Endothelial cell of umbilical vein (primary cell): ENCODE data around the gene HNRNPA1L2. TPM values are rescaled to one million over a fixed set of nuclear protein-coding genes. Genes with fewer than 3 reads are reported as not detected.

Experiments used
- BruUV-seq: library from RNA; stranded (reverse); fragments of 400-500 nt; replicated peaks from 2 replicates; lab custom pipeline; 2021; lab: Mats Ljungman, UMichigan
- CTCF ChIA-PET: fragments of 300-600, 350-600 bp; sonication (Branson Sonifier 250); formaldehyde crosslinking; loops from one replicate; lab custom pipeline; 2021; ENCODE audit warnings: antibody characterized with exemption, inconsistent platforms; lab: Charles Lee
- POLR2A ChIA-PET: fragments of 300-600, 350-600 bp; sonication (Branson Sonifier 250); formaldehyde crosslinking; loops from one replicate; lab custom pipeline; 2021; ENCODE audit warnings: antibody characterized with exemption, inconsistent platforms; lab: Charles Lee
- DNase-seq: peaks from one replicate; pipeline ENCODE4 v3.0.0-alpha.2; 2011; ENCODE audit warnings: low read depth, low spot score
- FAIRE-seq: peaks from 2 replicates; lab custom pipeline; 2011; peaks lifted over from hg19 to GRCh38; lab: Jason Lieb, UNC
- H2AFZ ChIP-seq: 2 replicates; pipeline ENCODE4 v1.6.0; 2012; ENCODE audit warnings: low read depth, low read length, control low read depth, inconsistent platforms
- H3K27ac ChIP-seq: 2 replicates; pipeline ENCODE4 v1.5.1; 2011; ENCODE audit warnings: low read depth, mild to moderate bottlenecking, control low read depth, low read length, moderate library complexity; ENCODE audit not compliant: insufficient read depth
- H3K27me3 ChIP-seq, 2 experiments: 2 replicates each; pipeline versions ENCODE4 v1.6.0 to v1.6.1; 2011; ENCODE audit warnings: low read length in 2 of 2, mixed read lengths in 1 of 2; ENCODE audit not compliant: control insufficient read depth in 2 of 2, insufficient read depth in 2 of 2
- H3K36me3 ChIP-seq, 2 experiments: 2 replicates in 1 of 2; 3 replicates in 1 of 2; pipeline ENCODE4 v1.5.1; 2011; ENCODE audit warnings: low read length in 2 of 2, mild to moderate bottlenecking in 1 of 2, moderate library complexity in 1 of 2; ENCODE audit not compliant: control insufficient read depth in 2 of 2, insufficient read depth in 2 of 2; ENCODE audit errors: extremely low read depth in 1 of 2
- H3K4me1 ChIP-seq: 3 replicates; pipeline ENCODE4 v1.5.1; 2011; ENCODE audit warnings: mild to moderate bottlenecking, low read length; ENCODE audit not compliant: control insufficient read depth, insufficient read depth; ENCODE audit errors: extremely low read depth
- H3K4me2 ChIP-seq: 2 replicates; pipeline ENCODE4 v1.6.1; 2011; ENCODE audit warnings: low read length, control low read depth, mixed read lengths; ENCODE audit not compliant: insufficient read depth
- H3K4me3 ChIP-seq, 3 experiments: fragments of 200-600 bp in 1 of 3; sonication (generic), shearing (Covaris generic) in 1 of 3; replicated peaks in 1 of 3; 2 replicates each; pipeline ENCODE4 v1.5.1; 2011 to 2016; ENCODE audit warnings: control low read depth in 3 of 3, low read length in 3 of 3, mild to moderate bottlenecking in 2 of 3, inconsistent platforms in 1 of 3, low read depth in 1 of 3, moderate library complexity in 1 of 3; ENCODE audit not compliant: insufficient read depth in 1 of 3
- H3K79me2 ChIP-seq: 2 replicates; pipeline ENCODE4 v1.6.0; 2012; ENCODE audit warnings: low read length, inconsistent platforms; ENCODE audit not compliant: control insufficient read depth, insufficient read depth
- H3K9ac ChIP-seq: replicated peaks from 2 replicates; pipeline ENCODE3; 2011; ENCODE audit warnings: low read length, control low read depth; ENCODE audit not compliant: insufficient read depth; ENCODE audit errors: extremely low read depth
- H3K9me1 ChIP-seq: replicated peaks from 3 replicates; pipeline ENCODE4 v1.6.0; 2011; ENCODE audit warnings: mild to moderate bottlenecking, low read length; ENCODE audit not compliant: control insufficient read depth, insufficient read depth; ENCODE audit errors: extremely low read depth
- H3K9me3 ChIP-seq: replicated peaks from 2 replicates; pipeline ENCODE4 v1.5.1; 2012; ENCODE audit warnings: low read length, inconsistent platforms; ENCODE audit not compliant: control insufficient read depth, insufficient read depth
- H4K20me1 ChIP-seq: replicated peaks from 2 replicates; pipeline ENCODE3; 2011; ENCODE audit warnings: mild to moderate bottlenecking, low read length; ENCODE audit not compliant: control insufficient read depth, insufficient read depth; ENCODE audit errors: extremely low read depth
- GATA2 ChIP-seq: IDR thresholded peaks from 2 replicates; pipeline ENCODE4 v1.7.0; 2011; ENCODE audit warnings: low read depth, mild to moderate bottlenecking, moderate library complexity, mixed read lengths, low read length; ENCODE audit not compliant: insufficient read length, insufficient read depth
- POLR2A ChIP-seq: IDR thresholded peaks from 2 replicates; pipeline ENCODE4 v1.6.1; 2012; ENCODE audit warnings: low read depth, mild to moderate bottlenecking, control low read depth, low read length
- POLR2AphosphoS5 ChIP-seq: IDR thresholded peaks from 2 replicates; pipeline ENCODE4 v1.6.1; 2012; ENCODE audit warnings: low read depth, mild to moderate bottlenecking, control low read depth, low read length, moderate library complexity; ENCODE audit not compliant: insufficient read depth
- dilution Hi-C: fragments of 300-500 bp; cut with MboI; formaldehyde crosslinking; loops from one replicate; pipeline ENCODE4 v1.15.0; 2019; ENCODE audit warnings: low sequenced_read_pairs; ENCODE audit not compliant: extremely low pct_ligation_motif_present
- intact Hi-C: fragments of 100-400 bp; cut with micrococcal nuclease; formaldehyde crosslinking; loops from one replicate; pipeline ENCODE4 v1.10.0; 2022
- polyA plus RNA-seq, 4 experiments: library from polyadenylated mRNA; depleted of rRNA in 3 of 4; stranded (reverse) in 3 of 4; unstranded in 1 of 4; fragments of >200 nt; gene quantifications; 2 replicates each; pipeline versions ENCODE4 v1.2.1 to v1.2.3, GENCODE V29; 2011 to 2012; ENCODE audit warnings: missing spikeins in 1 of 4
- total RNA-seq: library from RNA; stranded (reverse); gene quantifications from 2 replicates; pipeline ENCODE4 v1.2.3, GENCODE V29; 2021
- TF ChIP-seq, protein P1 (sequence below), 2 donors: IDR thresholded peaks; 1 replicate in 1 of 2; 2 replicates in 1 of 2; pipeline ENCODE4 v1.5.1; 2011; ENCODE audit warnings: low read length in 2 of 2, mild to moderate bottlenecking in 2 of 2, moderate library complexity in 2 of 2, control low read depth in 1 of 2, inconsistent platforms in 1 of 2, low read depth in 1 of 2; ENCODE audit not compliant: insufficient read depth in 1 of 2; ENCODE audit errors: extremely low read depth in 1 of 2

HNRNPA1L2 gene
- total and polyA plus RNA-seq, 2 donors (not counting 3 experiments of a cell fraction or from before 2014, with no cell fraction given): 5.4 to 11.7 TPM

DNA sequence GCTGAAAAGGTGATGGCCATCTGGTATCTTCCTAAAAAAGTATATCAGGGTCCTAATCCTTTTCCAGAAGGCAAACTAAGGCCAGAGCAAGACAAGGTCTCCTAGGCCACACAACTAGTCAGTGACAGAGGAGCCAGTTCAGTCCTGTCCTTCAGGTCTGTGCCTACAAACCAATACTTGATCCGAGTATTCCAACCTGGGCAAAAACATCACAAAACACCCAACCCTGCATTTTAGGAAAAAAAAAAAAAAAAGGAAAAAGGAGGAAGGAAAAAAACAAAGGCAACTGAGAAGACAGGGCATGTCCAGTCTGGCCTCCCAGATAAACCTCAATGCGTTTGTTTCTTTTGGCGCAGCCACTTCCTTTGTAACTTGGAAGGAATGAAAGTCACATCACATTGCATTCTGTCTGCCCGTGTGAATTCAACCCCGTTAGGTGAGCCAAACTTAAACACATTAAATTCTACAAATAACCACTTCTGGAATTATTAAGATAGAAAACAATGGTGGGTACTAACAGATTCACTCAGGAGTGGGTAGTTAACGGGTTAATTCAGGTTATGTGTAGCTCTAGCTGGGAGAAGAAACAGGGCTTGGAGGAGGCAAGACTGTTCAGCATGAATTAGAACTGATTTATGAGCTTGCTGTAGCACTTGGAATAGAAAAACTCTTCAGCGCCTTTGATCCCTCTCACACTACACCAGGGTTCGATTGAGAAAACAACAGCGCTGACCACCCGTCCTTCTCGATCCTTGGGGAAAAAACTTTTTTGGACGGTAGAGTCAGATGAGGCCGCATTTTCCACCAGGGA lies 43.0 kb upstream of the HNRNPA1L2 start:
- no peaks in the 10 kb centered on the region for H3K9me3 ChIP-seq
- no peaks in the 10 kb centered on the region for H4K20me1 ChIP-seq
- CTCF ChIA-PET: interaction anchor here (2.4 to 3.1 kb wide), 3 partner anchors 10 to 53 kb away, joined by 8 to 14 read pairs (median 14); partner anchors contain the start of gene SUGT1
- H3K79me2 ChIP-seq: peaks cover 13% of the 10 kb centered on the region
- POLR2A ChIA-PET: interaction anchor here (2.5 kb wide), 1 partner anchor 18 kb away, joined by 6 read pairs; no protein-coding TSS in a partner anchor
- peak; percentile 92 for DNase-seq
- H3K4me2 ChIP-seq: peak overlapping the region; percentile 77
- no peaks in the 10 kb centered on the region for H3K27me3 ChIP-seq
- BruUV-seq: TSS peak; percentile 39
- FAIRE-seq: peak; percentile 98
- H3K4me1 ChIP-seq: peaks cover 21% of the 10 kb centered on the region
- H3K27ac ChIP-seq: peak overlapping the region; percentile 93
- H2AFZ ChIP-seq: peak overlapping the region; percentile 75
- no peaks in the 10 kb centered on the region for H3K36me3 ChIP-seq
- intact Hi-C loops (loop anchor here (1.0 kb wide), 1 partner anchor 53 kb away; the partner anchor contains the start of gene SUGT1), dilution Hi-C loops (no loop called here)
- no peaks in the 10 kb centered on the region for H3K9me1 ChIP-seq
- H3K4me3 ChIP-seq: peak overlapping the region; percentile 54 to 81 (median 68)
- TF ChIP-seq POLR2A (peak; percentile 88), GATA2 (peak; percentile 72), POLR2AphosphoS5 (peak; percentile 85)
- TF ChIP-seq, protein P1, sequence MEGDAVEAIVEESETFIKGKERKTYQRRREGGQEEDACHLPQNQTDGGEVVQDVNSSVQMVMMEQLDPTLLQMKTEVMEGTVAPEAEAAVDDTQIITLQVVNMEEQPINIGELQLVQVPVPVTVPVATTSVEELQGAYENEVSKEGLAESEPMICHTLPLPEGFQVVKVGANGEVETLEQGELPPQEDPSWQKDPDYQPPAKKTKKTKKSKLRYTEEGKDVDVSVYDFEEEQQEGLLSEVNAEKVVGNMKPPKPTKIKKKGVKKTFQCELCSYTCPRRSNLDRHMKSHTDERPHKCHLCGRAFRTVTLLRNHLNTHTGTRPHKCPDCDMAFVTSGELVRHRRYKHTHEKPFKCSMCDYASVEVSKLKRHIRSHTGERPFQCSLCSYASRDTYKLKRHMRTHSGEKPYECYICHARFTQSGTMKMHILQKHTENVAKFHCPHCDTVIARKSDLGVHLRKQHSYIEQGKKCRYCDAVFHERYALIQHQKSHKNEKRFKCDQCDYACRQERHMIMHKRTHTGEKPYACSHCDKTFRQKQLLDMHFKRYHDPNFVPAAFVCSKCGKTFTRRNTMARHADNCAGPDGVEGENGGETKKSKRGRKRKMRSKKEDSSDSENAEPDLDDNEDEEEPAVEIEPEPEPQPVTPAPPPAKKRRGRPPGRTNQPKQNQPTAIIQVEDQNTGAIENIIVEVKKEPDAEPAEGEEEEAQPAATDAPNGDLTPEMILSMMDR (IDR thresholded peaks at IDR 0.05; ENCODE audit: extremely low read depth in 1 of 2, insufficient read depth in 1 of 2, low read depth in 1 of 2, low read length in 2 of 2): no peak
- peak overlapping the region; percentile 91 for H3K9ac ChIP-seq
